ENCODE results near the gene CDC45. TPM values are rescaled to one million over a fixed set of nuclear protein-coding genes. Genes with fewer than 3 reads are reported as not detected.

Gene CDC45
- total RNA-seq, 1 donor from 2014 or later, result 3.9 TPM

DNA sequence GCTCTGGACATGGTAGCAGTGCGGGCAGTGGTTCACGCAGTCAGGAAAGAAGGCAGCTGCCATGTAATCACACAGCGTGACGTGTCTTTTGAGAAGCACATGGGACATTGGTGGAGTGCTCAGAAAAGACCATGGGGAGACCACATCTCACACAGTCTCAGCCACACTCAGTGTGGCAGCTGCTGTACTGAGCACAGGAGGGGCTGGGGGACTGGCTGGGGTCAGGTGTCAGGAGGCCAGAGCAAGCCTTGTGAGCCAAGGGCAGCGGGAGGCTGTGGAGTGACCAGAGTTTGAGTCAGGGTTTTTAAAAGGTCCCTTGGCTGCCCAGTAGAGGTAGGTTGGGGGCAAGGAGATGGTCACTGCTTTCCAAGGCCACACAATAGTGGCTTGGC, 26.0 kb downstream of the CDC45 start:
- TF ChIP-seq, protein P1, sequence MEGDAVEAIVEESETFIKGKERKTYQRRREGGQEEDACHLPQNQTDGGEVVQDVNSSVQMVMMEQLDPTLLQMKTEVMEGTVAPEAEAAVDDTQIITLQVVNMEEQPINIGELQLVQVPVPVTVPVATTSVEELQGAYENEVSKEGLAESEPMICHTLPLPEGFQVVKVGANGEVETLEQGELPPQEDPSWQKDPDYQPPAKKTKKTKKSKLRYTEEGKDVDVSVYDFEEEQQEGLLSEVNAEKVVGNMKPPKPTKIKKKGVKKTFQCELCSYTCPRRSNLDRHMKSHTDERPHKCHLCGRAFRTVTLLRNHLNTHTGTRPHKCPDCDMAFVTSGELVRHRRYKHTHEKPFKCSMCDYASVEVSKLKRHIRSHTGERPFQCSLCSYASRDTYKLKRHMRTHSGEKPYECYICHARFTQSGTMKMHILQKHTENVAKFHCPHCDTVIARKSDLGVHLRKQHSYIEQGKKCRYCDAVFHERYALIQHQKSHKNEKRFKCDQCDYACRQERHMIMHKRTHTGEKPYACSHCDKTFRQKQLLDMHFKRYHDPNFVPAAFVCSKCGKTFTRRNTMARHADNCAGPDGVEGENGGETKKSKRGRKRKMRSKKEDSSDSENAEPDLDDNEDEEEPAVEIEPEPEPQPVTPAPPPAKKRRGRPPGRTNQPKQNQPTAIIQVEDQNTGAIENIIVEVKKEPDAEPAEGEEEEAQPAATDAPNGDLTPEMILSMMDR (IDR thresholded peaks at IDR 0.05), result no peak
- no peaks in the 10 kb centered on the region for H3K27me3 Mint-ChIP-seq
- H3K36me3 Mint-ChIP-seq (ENCODE audit: low read depth), result no peaks in the 10 kb centered on the region
- no peak overlapping the region for H3K27ac Mint-ChIP-seq
- intact Hi-C loops (cut with micrococcal nuclease), result no loop called here
- ATAC-seq (ENCODE audit: low read depth) (no peak), DNase-seq (no peak)
- no peaks in the 10 kb centered on the region for H3K9me3 Mint-ChIP-seq
- peaks cover 4% of the 10 kb centered on the region for H3K4me1 Mint-ChIP-seq
- H3K4me3 Mint-ChIP-seq, result no peak overlapping the region
- ChIA-PET CTCF (no interaction called here), POLR2A (no interaction called here)

GRCh38 chr22:19506212-19506611, 26.5 kb downstream of the CDC45 start:
- ATAC-seq (ENCODE audit: low read depth), result no peak
- POLR2A ChIA-PET, result no interaction called here
- Mint-ChIP-seq H3K9me3 (no peaks in the 10 kb centered on the region), H3K27ac (no peak overlapping the region), H3K4me3 (no peak overlapping the region), H3K36me3 (ENCODE audit: low read depth) (no peaks in the 10 kb centered on the region), H3K27me3 (no peaks in the 10 kb centered on the region), H3K4me1 (peaks cover 4% of the 10 kb centered on the region)
- DNase-seq, result no peak
- CTCF ChIA-PET, result no interaction called here
- intact Hi-C loops (cut with micrococcal nuclease), result no loop called here
- TF ChIP-seq, protein P1 (IDR thresholded peaks at IDR 0.05), result no peak

DNA sequence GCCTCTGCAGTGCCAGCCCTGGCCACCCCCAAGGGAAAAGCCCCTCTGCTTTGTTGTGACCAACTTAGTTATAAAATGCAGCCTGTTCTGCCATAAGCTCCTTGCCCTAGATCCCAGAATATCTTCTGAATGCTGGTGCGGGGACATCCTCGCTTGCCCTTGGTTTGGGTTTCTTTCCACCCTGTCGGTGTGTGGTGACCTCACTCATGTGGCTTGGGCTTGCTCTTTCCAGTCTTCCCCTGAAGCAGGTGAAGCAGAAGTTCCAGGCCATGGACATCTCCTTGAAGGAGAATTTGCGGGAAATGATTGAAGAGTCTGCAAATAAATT, 27.8 kb downstream of the CDC45 start:
- no peaks in the 10 kb centered on the region for H3K36me3 Mint-ChIP-seq (ENCODE audit: low read depth)
- intact Hi-C loops (cut with micrococcal nuclease), result no loop called here

DNA sequence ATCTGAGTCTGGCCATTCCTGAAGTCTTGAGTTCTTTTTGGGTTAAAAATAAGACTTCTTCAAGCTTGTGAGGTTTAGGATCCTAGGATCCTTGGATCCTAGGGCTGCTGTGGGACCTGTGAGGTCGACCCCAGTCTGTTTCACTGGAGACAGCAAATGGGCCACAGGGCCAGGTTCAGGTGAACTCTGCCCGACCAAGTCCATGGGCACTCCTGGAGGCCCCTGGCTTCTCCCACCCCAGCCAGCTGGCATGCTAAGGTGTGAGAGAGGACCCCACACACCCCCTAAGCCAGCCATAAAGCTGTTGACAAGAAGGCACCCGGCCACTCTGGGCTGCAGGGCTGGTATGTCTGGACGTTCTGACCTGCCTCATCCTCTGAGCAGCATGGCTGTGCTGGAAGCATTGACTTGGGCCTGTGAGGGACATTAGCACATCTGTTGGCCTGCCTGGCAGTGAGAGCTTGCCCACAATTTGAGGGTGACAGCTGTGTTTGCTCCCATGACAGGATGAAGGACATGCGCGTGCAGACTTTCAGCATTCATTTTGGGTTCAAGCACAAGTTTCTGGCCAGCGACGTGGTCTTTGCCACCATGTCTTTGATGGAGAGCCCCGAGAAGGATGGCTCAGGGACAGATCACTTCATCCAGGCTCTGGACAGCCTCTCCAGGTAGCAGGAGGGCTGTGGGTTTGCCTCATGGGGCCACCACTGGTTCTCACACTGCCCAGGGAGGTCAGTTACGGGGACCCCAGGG, 28.5 kb downstream of the CDC45 start:
- CTCF ChIA-PET, result no interaction called here
- ATAC-seq (ENCODE audit: low read depth), result no peak

More for the DNA sequence above, 27.8 kb downstream of the CDC45 start:
- peaks cover 4% of the 10 kb centered on the region for H3K4me1 Mint-ChIP-seq
- H3K27ac Mint-ChIP-seq, result no peak overlapping the region
- no peak overlapping the region for H3K4me3 Mint-ChIP-seq
- ATAC-seq (ENCODE audit: low read depth) (no peak), DNase-seq (no peak)
- CTCF ChIA-PET, result no interaction called here
- TF ChIP-seq, protein P1 (IDR thresholded peaks at IDR 0.05), result no peak
- no peaks in the 10 kb centered on the region for H3K27me3 Mint-ChIP-seq
- H3K9me3 Mint-ChIP-seq, result no peaks in the 10 kb centered on the region
- POLR2A ChIA-PET, result no interaction called here

DNA sequence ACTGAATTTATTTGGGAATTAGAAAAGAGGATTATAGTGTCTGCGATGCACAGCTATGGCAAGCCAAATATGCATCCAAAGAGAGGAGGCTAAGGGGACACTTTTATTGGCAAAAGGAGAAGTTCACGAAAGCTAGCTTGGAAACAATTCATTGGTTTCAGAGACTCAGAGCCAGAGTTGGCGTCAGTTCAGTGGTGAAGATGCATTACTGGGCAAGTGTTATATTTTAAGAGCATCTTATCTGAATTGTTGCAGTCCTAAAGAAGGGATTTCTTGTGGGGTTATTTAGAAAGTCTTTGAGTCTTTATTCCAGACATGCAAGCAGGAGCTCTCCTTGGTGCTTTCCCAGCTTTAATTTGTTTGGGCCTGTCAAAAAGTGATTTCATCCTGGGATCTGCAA, 29.5 kb downstream of the CDC45 start:
- ATAC-seq (ENCODE audit: low read depth) (no peak), DNase-seq (no peak)
- ChIA-PET POLR2A (no interaction called here), CTCF (no interaction called here)
- intact Hi-C loops (cut with micrococcal nuclease), result no loop called here
- no peak overlapping the region for H3K4me3 Mint-ChIP-seq
- H3K36me3 Mint-ChIP-seq (ENCODE audit: low read depth), result no peaks in the 10 kb centered on the region
- H3K9me3 Mint-ChIP-seq, result peaks cover 4% of the 10 kb centered on the region
- no peak overlapping the region for H3K27ac Mint-ChIP-seq
- H3K4me1 Mint-ChIP-seq, result peaks cover 4% of the 10 kb centered on the region
- H3K27me3 Mint-ChIP-seq, result no peaks in the 10 kb centered on the region
- TF ChIP-seq, protein P1 (IDR thresholded peaks at IDR 0.05), result no peak

More for the DNA sequence above, 28.5 kb downstream of the CDC45 start:
- H3K27me3 Mint-ChIP-seq, result no peaks in the 10 kb centered on the region
- H3K36me3 Mint-ChIP-seq (ENCODE audit: low read depth), result no peaks in the 10 kb centered on the region
- intact Hi-C loops (cut with micrococcal nuclease), result no loop called here
- no peak overlapping the region for H3K4me3 Mint-ChIP-seq
- no peak overlapping the region for H3K27ac Mint-ChIP-seq
- TF ChIP-seq, protein P1 (IDR thresholded peaks at IDR 0.05), result no peak
- H3K4me1 Mint-ChIP-seq, result peaks cover 4% of the 10 kb centered on the region
- DNase-seq, result no peak
- no peaks in the 10 kb centered on the region for H3K9me3 Mint-ChIP-seq
- POLR2A ChIA-PET, result no interaction called here

All from activated B cell treated with CpG ODN at 0.5 μM for 24 hours (primary cell).